Glomerular visceral epithelial cell (primary cell): ENCODE measurements around the gene PRKG1.
"Not testable (repeated sequence)": the region's sequence is repeated elsewhere in the genome, so short reads cannot be mapped to it uniquely, and the experiment has no call there.

Source experiments
- DNase-seq: peaks from one replicate; pipeline ENCODE4 v3.0.0-alpha.2; 2016; ENCODE audit errors: extremely low spot score

Gene PRKG1

DNA sequence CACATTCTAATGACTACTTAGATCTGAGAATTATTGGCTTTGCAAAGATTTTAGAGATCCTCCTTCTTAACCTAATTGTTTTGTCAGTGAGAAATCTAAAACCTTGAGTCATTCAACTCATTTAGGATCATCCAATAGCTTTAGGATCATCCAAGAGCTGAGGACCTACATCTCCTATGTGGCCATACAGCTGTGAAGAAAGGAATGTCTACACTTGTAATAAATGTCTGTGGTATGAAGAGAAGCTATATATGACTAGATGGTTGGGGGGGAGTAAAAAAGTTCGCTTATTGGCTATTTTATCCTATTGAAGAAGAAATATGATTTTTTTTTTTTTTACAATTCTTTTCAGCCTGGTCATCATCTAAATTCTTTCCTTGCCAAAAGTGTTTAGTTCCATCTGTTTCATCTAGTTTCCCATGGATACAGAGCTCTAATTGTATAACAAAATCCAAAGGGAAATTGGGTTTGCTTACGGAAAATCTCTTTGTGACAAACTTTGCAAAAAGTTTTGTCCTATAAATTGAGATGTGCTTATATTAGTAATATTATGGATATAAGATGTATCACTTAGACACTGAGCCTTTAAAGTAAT, 196.7 kb downstream of the PRKG1 start:
- DNase-seq = peak; percentile 2

DNA sequence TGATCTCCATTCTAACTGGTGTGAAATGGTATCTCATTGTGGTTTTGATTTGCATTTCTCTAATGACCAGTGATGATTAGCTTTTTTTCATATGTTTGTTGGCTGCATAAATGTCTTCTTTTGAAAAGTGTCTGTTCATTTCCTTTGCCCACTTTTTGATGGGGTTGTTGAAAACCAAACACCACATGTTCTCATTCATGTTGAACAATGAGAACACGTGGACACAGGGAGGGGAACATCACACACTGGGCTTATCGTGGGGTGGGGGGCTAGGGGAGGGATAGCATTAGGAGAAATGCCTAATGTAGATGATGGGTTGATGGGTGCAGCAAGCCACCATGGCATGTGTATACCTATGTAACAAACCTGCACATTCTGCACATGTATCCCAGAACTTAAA, 197.8 kb downstream of the PRKG1 start:
- not testable (repeated sequence) for DNase-seq

DNA sequence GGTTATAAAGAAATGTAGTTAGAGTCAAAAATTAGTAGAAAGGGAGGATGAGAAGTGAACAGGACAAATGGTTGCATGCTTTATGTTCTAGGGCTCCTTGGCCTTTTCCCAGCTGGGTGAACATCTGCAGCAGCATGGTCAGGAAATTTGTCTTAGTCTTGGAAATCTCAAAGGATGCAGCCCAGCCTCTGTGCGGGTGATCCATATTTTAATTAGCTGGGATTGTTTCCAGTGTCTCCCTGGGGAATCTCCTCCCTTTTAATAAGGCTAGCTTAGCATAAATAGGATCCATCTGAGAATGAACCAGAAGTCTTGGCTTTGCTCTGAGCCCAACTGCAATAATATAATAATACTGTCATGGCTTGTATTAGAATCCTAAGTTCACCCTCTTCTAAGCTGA, 198.3 kb downstream of the PRKG1 start:
- no peak for DNase-seq

DNA sequence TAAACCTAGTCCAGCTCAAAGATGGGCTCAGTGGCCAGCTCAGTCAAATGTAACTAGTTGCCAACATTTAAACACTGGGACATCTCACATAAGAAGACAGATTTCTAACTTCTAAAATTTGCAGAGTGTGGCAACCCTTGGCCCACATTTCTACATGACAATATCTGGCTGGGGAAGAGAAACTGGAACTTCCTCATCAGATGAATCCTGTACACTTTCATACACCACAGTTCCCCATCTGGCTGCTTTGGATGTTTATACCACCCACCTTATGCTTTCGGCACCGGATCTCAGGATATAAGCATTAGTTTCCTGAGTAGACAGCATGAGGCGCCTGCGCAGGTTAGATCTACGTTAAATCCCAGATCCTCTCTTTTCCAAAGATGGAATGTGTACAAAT, 199.3 kb downstream of the PRKG1 start:
- no peak for DNase-seq

DNA sequence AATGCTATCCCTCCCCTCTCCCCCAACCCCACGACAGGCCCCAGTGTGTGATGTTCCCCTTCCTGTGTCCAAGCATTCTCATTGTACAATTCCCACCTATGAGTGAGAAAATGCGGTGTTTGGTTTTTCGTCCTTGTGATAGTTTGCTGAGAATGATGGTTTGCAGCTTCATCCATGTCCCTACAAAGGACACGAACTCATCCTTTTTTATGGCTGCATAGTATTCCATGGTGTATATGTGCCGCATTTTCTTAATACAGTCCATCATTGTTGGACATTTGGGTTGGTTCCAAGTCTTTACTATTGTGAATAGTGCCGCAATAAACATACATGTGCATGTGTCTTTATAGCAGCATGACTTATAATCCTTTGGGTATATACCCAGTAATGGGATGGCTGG, 201.8 kb downstream of the PRKG1 start:
- DNase-seq = not testable (repeated sequence)

DNA sequence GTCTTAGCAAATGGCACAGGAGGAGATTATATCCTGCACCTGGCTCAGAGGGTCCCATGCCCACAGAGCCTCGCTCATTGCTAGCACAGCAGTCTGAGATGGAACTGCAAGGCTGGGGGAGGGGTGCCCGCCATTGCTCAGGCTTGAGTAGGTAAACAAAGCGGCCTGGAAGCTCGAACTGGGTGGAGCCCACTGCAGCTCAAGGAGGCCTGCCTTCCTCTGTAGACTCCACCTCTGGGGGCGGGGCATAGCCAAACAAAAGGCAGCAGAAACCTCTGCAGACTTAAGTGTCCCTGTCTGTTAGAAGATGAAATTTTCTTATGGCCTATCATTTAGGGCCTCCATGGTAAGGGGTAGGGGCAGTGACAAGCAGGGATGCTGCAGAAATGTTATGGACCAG, 207.1 kb downstream of the PRKG1 start:
- DNase-seq = not testable (repeated sequence)

DNA sequence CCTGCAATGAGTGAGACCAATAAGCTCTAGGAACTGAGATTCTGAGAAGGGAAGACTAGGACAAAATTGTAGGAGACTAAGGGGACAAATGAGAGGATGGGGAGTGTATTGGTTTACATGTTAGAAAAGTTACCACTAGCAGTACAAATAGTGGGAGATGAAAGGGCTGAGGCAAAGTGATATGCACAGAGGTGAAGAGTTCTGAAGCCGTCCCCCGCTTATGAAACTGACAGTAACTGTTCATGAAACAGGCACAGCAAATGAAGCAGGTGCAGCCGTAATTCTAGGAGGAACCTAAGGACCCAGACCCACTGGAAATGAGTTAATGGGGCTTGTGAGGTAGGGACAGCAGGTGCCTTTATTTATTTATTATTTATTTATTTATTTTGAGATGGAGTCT, 211.3 kb downstream of the PRKG1 start:
- DNase-seq = no peak

DNA sequence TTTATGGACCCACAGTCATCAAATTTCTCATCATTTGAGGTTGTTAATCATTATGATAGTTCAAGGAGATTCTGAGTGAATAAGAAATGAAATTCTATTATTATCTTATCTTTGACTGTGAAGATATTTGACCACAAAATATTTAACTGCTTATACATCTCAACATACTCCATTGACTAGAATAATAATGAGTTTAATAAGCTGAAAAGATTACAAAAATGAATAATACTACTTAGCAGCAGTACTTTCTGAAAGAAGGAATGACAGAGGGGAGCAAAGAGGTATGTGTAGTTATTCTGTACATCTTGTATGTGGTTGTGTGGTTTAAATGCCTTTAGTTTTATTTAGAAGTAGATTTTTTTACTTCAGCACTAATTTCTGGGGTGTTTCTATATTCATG, 214.2 kb downstream of the PRKG1 start:
- DNase-seq = no peak

DNA sequence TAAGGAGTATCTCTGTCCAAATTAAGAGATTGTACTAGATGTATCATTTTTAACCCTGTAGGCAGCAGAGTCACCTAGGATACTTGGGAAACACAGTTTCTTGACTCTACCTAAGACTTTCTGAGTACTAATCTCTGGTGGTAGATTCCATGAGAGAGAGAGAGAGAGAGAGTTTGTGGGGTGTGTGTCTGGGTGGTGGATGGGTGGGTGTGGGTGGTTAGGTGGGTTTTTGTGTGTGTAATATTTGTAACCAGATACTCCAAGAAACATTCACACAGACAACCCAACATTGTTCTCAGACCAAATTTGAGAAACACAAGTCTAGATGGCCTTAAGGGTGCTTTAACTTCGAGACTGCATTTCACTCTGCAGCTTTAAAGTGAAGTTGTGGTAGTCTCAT, 215.2 kb downstream of the PRKG1 start:
- DNase-seq = no peak

DNA sequence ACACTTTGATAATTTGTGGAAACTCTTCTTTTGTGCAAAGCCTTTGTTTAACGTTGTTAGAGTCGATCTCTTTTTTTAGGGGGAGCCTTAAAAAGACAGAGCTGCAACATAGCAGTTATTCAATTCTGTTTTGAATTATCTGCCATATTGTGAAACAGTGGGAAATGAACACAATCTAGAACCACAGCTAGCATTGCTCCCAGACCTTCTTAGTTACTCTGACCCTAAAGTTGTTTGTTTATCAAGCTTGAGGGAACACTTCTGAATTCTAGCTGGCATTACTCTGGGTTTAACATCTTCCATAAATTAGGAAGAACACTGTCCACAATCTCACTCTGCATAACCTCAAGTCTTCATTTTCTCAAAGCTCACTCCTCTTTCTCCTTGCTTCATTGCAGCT, 217.7 kb downstream of the PRKG1 start:
- DNase-seq = no peak

DNA sequence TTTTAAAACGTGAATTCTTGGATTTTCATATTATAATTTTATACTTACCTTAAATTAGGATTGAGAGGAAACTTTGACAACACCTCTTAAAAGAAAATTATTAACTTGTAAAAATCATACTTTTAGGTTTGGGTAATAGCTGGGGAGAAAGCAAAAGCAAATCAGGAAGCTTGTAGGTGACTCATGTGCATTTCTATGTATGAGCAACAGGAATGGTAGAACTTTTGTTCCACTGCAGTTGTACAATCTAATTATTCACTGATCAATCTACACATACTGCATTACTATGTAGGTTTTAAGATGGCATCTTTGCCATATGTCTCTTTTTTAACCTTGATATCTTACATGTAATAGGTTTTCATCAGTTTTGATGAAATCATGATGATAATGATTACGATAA, 223.2 kb downstream of the PRKG1 start:
- no peak for DNase-seq

DNA sequence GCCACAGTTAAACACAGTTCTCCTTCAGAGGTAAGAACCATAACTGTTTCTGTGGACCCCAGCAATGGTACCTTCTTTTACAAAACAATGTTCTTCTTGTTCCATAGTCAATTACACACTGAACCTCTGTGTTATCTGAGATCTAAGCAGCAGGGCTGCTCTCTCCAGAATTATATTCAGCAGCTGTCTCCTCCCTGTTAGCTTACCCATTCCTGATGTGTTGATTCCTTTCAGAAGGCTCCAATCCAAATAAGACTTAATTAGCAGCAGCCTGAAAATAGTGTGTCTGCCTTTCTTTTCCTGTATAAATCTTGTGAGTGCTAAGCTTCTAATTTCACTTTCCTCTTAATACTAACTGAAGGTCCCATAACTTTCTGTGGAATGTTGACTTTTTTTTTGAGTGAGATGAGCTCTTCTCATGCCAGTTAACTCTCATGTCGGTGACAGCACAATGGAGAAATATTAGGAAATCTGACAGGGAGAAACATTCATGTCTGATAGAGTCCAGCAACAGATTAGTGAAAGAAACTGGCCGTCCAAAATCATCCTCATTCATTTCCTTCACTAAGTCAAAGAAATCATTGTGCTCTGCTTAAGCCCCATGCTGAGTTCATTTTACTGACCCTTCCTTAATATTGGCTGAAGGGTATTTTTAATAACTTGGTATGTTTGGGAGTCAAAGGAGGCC, 226.5 kb downstream of the PRKG1 start:
- DNase-seq = no peak

DNA sequence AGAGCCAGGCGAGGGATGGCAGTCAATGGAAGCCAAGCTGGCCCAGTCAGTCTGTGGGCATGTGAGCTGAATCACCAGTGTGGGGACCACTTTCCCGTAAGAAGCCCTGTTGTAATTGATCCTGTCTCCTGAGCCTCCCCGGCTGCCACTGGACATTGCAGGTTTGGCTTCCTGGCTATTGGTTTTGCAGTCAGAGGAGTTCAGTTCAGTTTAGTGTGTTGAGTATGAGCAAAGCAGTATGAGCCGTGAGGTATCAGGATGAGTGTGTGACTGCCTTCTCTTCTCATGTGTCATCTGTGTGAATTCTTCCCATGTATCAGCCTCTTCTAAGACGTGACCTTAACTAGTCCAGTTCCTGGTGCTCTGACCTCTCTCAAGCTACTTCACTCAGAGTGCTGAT, 227.4 kb downstream of the PRKG1 start:
- no peak for DNase-seq

DNA sequence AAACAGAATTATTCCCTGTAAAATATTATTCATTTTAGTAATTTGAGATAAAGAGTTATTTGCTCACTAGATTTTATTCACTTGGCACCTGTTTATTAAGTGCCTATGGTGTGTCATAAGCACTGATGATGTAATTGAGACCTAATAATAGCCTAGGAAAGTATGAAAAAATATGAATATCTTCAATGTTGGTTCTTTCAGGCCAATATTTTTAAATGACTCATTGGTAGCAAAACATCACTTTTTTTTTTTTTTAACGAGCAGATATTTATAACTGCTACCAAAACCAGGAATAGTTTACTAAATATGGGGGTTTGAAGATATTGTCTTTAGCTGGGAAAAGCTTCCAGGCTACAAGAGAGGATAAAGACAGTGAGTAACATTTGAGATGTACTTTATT, 228.0 kb downstream of the PRKG1 start:
- DNase-seq = no peak

DNA sequence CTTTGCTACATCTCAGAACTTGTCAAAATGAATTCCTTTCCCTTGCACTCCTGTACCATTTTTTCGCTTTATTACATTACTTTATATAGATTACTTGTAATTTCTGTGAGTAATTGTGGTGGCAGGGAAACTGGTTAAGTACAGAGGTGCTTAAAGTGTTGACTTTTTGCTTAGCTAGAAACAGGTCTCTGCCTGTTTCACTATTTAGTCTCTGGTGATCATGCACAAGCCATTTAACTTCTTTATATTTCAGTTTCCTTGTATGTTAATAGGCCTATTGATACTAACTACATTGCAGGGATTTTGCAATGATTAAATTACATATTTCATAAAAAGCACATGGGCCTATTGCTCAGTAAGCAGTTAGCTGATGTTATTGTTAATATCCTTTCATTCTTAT, 233.8 kb downstream of the PRKG1 start:
- DNase-seq = no peak

DNA sequence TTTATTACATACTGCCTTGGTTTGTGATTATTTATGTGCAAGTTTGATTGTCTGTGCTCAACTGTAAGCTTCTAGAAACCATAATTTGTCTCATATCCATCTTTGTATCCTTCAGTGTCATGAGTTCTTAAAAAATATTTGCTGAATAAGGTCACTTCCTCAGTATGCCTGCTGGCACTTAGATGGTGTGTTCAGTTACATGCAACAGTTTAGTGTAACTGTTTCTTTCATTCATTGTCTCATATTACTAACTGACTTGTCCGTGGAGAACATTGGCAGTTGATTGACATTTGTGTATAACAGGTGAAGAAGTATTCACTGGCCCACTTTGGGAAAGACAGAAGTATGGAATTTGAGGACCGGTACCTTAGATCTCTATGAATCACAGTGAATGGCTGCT, 236.9 kb downstream of the PRKG1 start:
- DNase-seq = no peak

DNA sequence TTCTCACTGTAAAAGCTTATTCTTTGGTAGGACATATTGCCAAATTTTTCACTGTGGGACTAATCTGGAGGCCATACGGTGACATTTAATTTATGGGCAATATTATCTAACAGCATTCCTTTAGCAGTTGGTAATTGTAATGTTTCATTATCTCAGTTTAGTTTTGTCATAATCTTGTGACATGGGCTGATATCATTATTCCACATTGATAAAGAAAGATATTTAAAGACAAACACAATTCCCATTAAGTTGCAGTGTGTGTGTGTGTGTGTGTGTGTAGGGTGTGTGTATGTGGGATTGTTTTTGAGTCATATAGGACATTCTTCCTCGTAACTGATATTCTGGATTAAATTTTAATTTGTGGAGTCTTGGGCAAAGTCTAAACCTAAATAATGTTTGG, 238.5 kb downstream of the PRKG1 start:
- DNase-seq = no peak

DNA sequence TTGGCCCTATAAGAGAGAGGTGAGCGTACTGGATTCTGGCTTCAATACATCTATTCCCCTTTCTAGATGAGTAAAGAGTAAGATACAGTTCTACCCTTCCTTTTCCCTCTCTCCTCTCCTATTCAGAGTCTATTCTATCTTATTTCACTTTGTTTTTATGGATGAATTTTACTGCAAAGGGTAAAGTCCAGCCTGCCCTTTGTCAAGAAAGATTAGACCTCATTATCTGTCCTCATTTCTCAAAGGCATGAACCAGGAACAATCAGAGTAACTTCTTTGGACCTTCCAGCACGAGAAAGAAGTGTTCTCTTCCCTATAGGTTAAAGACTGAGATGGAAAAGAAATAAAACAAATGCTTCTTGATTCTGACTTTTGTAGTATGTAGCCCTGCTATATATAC, 239.0 kb downstream of the PRKG1 start:
- no peak for DNase-seq

DNA sequence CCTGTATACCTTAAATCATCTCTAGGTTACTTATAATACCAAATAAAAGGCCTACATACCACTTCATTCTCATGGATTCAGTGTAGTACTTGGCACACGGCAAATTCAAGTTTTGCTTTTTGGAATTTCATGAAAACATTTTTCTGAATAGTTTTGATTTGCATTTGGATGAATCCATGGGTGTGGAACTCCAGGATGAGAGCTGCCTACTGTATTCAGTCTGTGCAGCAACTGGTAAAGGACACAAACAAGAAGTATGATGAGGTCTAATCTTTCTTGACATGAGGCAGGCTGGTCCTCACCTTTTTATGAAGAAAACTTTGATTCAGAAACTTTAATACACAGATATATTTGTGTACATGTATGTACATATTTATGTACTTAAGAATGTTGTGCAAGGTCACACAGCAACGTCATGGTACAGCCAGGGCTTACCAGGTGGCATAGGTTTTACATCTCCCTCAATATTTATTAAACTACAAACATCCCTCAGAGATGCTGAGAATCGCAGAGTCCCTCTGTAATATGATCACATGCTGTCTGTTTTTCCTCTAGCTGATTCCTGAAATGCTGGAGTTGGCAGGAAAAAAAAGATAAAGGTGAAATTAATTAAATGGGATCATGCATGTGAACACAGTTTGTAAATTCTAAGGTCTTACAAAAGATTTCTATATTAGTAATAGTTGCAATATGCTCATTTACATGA, 239.6 kb downstream of the PRKG1 start:
- DNase-seq = no peak

DNA sequence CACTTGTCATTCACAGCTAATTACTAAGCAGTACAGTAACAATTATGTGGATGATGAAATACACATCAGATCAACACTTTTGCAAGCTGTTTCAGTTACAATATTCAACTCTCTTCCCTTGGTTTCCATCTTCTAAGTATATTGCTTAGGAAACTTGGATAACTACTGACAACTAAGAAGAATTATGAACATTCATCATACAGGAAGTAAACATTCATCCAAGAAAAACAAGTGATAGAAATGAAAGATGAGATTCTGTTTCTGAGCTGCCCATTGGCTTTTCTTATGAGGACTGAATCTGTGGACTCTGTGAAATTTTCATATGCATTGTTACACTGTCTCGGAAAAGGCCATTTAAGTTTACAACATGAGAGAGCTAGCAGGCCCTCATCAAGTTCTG, 240.2 kb downstream of the PRKG1 start:
- DNase-seq = no peak

DNA sequence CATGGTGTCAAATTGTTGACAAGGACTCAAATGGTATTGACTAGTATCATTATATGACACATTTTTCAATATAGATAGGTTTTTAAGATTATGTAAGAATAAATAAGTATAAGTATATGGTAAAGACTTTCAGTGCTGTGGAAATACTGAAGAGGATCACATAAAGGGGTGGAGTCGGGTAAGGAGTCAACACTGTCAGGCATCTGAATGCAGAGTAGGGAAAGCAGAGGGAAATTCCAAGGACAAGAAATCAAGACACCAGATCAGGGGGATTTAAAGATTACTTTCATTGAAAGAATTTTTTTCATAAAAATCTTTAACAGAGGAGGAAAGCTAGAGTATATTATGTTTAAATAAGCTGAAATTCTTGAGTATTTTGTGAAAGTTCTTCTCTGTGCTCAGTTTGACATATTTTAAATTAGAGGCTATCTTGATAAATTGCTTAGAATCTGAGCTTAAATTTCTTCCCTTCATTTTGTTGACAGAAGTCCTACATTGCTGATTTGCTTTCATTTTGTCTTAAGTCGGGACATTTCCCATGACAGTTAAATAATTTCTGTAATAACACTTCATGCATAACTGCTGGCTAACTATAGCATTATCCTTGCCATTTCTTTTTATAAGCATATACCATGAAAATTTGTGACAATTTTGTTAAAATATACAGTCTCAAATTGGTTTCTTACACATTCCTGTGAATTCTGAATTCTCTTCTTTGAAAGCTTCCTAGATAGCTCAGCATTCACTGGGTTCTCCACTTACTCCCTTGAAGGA, 244.3 kb downstream of the PRKG1 start:
- DNase-seq = no peak

DNA sequence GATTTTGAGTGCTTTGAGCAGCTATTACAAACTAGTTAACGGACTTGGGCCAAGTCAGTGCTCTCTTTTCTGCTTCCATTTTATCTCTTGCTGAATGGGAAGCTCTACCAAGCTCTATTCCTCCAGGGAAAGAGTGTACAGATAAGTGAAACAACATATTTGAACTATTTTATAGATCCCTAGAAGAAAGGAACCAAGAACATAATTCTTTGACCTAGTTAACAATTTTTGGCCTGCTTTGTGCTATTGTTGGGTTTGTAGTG, 244.8 kb downstream of the PRKG1 start:
- DNase-seq = no peak

DNA sequence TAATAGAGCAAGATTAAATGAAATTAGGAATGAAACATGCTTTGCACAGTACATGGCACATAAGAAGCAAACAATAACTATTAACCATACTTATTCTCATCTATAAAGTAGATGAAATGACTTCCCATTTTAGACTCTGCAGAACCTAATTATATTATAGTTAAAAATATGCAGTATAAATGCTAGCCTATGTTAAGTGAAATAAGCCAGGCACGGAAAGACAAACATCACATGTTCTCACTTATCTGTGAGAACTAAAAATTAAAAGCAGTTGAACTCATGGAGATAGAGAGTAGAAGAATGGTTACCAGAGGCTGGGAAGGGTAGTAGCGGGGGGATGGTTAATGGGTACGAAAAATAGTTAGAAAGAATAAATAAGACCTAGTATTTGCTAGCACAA, 247.0 kb downstream of the PRKG1 start:
- no peak for DNase-seq
